ENCODE results near the gene EPB41. TPM values are rescaled to one million over a fixed set of nuclear protein-coding genes. Genes with fewer than 3 reads are reported as not detected.

EPB41 gene
- total and polyA plus RNA-seq, 2 of the 8 experiments (the other 6 are each of a cell fraction or from before 2014, with no cell fraction given) = 36.7 to 109 TPM

DNA sequence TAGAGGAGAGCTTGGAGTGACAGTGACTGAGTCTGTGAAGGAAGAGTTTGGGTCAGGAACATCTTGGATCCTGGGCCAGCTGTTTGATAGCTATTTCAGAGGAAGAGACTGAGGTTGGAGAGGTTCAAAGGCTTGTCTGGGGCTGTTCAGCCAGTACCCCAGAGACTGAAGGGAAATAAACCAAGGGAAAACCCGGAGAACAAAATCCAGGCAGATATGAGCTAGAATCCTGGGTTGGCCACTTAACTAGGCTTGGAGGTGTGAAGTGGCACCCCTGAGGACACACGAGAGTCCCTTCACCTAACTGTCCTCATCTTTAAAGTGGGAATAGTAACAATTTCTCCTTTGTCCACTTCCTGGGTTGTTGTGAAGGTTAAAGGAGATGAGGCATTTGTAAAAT is 23.1 kb upstream of the EPB41 start:
- Histone ChIP-seq H2BK20ac (ENCODE audit: low read length) (no peak overlapping the region), H4K8ac (ENCODE audit: extremely low read depth, insufficient read depth, low read length) (no peak overlapping the region), H3K9me3 (ENCODE audit: insufficient read depth in 2 of 2, low read depth in 1 of 2, low read length in 1 of 2) (no peaks in the 10 kb centered on the region), H2BK120ac (replicated peaks; ENCODE audit: low read depth, low read length) (no peak overlapping the region), H3K23ac (ENCODE audit: insufficient read length) (no peak overlapping the region), H3K18ac (ENCODE audit: extremely low read depth, low read length) (no peak overlapping the region), H3K4me2 (ENCODE audit: insufficient read depth in 1 of 2, low read depth in 2 of 2, low read length in 2 of 2) (no peak overlapping the region), H2BK5ac (ENCODE audit: low read depth, low read length) (no peak overlapping the region), H3K27ac (ENCODE audit: low read depth, low read length) (no peak overlapping the region), H2BK15ac (ENCODE audit: low read length) (no peak overlapping the region), H4K20me1 (replicated peaks in 1 of 2; ENCODE audit: control insufficient read depth in 1 of 2, insufficient read depth in 2 of 2, low read length in 2 of 2) (no peaks in the 10 kb centered on the region), H3K79me1 (ENCODE audit: low read depth, low read length) (no peaks in the 10 kb centered on the region), H3K56ac (replicated peaks; ENCODE audit: insufficient read length, low read depth, low read length) (no peak overlapping the region), H2AK5ac (ENCODE audit: low read depth, low read length) (no peak overlapping the region), H3K4me1 (replicated peaks in 1 of 4; ENCODE audit: control insufficient read depth in 3 of 4, insufficient read depth in 4 of 4, low read length in 3 of 4) (peaks cover 0 to 6% (median 4%) of the 10 kb centered on the region in 4 experiments; a peak in 5 of 7 replicates), H3K27me3 (replicated peaks in 1 of 4; ENCODE audit: control insufficient read depth in 3 of 4, extremely low read depth in 1 of 4, insufficient read depth in 3 of 4, low read length in 3 of 4) (peaks cover 0 to 11% (median 6%) of the 10 kb centered on the region in 4 experiments; a peak in 4 of 7 replicates), H3K14ac (ENCODE audit: insufficient read length) (no peak overlapping the region), H3K36me3 (ENCODE audit: control insufficient read depth in 2 of 4, insufficient read depth in 4 of 4, low read length in 3 of 4) (no peaks in the 10 kb centered on the region), H2BK12ac (ENCODE audit: low read depth, low read length) (no peak overlapping the region), H3K4me3 (ENCODE audit: extremely low read depth in 1 of 4, insufficient read depth in 2 of 4, low read depth in 3 of 4, low read length in 4 of 4) (no peak overlapping the region), H3K9ac (replicated peaks in 1 of 4; ENCODE audit: extremely low read depth in 1 of 4, low read depth in 3 of 4, low read length in 3 of 4) (no peak overlapping the region), H4K5ac (ENCODE audit: insufficient read length, low read depth, low read length) (no peak overlapping the region), H3K79me2 (ENCODE audit: control insufficient read depth in 1 of 2, insufficient read depth in 2 of 2, low read length in 2 of 2) (no peaks in the 10 kb centered on the region), H3K23me2 (ENCODE audit: low read depth, low read length) (peaks cover 16% of the 10 kb centered on the region; the same call in 1 of the 2 replicates), H4K91ac (replicated peaks; ENCODE audit: insufficient read length, low read length) (no peak overlapping the region), H2AFZ (ENCODE audit: low read length) (no peak overlapping the region), H3K4ac (replicated peaks; ENCODE audit: insufficient read length, low read depth, low read length) (no peak overlapping the region)
- DNase-seq (ENCODE audit: low read depth in 1 of 2, low spot score in 2 of 2) (no peak), FAIRE-seq (no peak)
- CTCF ChIA-PET (ENCODE audit: partially characterized antibody) = interaction anchor here (1.1 to 12.1 kb wide), 9 partner anchors 9 to 962 kb away, joined by 3 to 130 read pairs (median 3); partner anchors contain the start of gene TMEM200B
- POLR2A ChIA-PET (ENCODE audit: partially characterized antibody) = interaction anchor here (1.6 kb wide), 1 partner anchor 23 kb away, joined by 5 read pairs; the partner anchor contains the start of gene EPB41
- WGBS, 2 experiments (ENCODE audit: extremely low coverage in 1 of 2, insufficient coverage in 1 of 2, insufficient read length in 1 of 2, insufficient replicate concordance in 2 of 2, low coverage in 1 of 2, low lambda C conversion rate in 2 of 2, missing lambda C conversion rate in 1 of 2) = 88% methylated on average over 2 of the region's 2 CpGs; no CpG with 5 or more reads in 1 of the 2 experiments
- TF ChIP-seq, protein P1, sequence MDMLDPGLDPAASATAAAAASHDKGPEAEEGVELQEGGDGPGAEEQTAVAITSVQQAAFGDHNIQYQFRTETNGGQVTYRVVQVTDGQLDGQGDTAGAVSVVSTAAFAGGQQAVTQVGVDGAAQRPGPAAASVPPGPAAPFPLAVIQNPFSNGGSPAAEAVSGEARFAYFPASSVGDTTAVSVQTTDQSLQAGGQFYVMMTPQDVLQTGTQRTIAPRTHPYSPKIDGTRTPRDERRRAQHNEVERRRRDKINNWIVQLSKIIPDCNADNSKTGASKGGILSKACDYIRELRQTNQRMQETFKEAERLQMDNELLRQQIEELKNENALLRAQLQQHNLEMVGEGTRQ (IDR thresholded peaks at IDR 0.05; ENCODE audit: low read length) = no peak
- TF ChIP-seq SP4 (IDR thresholded peaks at IDR 0.05; ENCODE audit: low read length) (no peak), ASH2L (IDR thresholded peaks at IDR 0.05; ENCODE audit: low read length) (no peak), KDM5A (IDR thresholded peaks at IDR 0.05; ENCODE audit: low read length) (no peak), TEAD4 (IDR thresholded peaks at IDR 0.05; ENCODE audit: low read depth, low read length) (no peak), POU5F1 (IDR thresholded peaks at IDR 0.05; ENCODE audit: low read depth, low read length) (no peak), RFX5 (IDR thresholded peaks at IDR 0.05; ENCODE audit: borderline replicate concordance, low read depth, low read length) (no peak), TCF12 (IDR thresholded peaks at IDR 0.05; ENCODE audit: low read depth, low read length) (no peak), RAD21 (IDR thresholded peaks at IDR 0.05 in 1 of 2, conservative IDR thresholded peaks at IDR 0.05 in 1 of 2; ENCODE audit: low read depth in 2 of 2, low read length in 2 of 2) (no peak), GABPA (IDR thresholded peaks at IDR 0.05; ENCODE audit: borderline replicate concordance, insufficient read depth, low read length) (no peak)
- TF ChIP-seq, protein P2, sequence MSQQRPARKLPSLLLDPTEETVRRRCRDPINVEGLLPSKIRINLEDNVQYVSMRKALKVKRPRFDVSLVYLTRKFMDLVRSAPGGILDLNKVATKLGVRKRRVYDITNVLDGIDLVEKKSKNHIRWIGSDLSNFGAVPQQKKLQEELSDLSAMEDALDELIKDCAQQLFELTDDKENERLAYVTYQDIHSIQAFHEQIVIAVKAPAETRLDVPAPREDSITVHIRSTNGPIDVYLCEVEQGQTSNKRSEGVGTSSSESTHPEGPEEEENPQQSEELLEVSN (IDR thresholded peaks at IDR 0.05) = no peak
- TF ChIP-seq, protein P3, sequence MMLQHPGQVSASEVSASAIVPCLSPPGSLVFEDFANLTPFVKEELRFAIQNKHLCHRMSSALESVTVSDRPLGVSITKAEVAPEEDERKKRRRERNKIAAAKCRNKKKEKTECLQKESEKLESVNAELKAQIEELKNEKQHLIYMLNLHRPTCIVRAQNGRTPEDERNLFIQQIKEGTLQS (IDR thresholded peaks at IDR 0.05; ENCODE audit: insufficient read depth, low read depth, low read length) = no peak
